Stimulated activated CD4-positive, alpha-beta T cell treated with anti-CD3 and anti-CD28 coated beads, Interleukin-2, amount 100 ng/mL, for 48 hours (primary cell): ENCODE results near the gene BBOF1.
"Not testable (repeated sequence)": the region's sequence is repeated elsewhere in the genome, so short reads cannot be mapped to it uniquely, and the experiment has no call there.

Source experiments
- DNase-seq, 2 donors: peaks; one replicate each; pipeline ENCODE4 v3.0.0-alpha.2; 2020

BBOF1 gene

GRCh38 chr14:74018586-74019407 is at the start of gene BBOF1, which contains the start of gene ENTPD5:
Gene BBOF1 (plus strand): TSS chr14:74019349. CDS start chr14:74019479, 130 bp downstream.
Gene ENTPD5 (minus strand): TSS chr14:74019288. CDS start chr14:73988102, 31,186 bp downstream.
- DNase-seq, result peak; percentile 75 to 78

GRCh38 chr14:73973497-73973896 is 45.7 kb upstream of the BBOF1 start:
- DNase-seq, result no peak

GRCh38 chr14:73976125-73976524 is 43.0 kb upstream of the BBOF1 start:
- DNase-seq, result no peak

- no peak for DNase-seq
These were observed 41.3 kb upstream of the BBOF1 start for GRCh38 chr14:73977896-73978295.

- DNase-seq, result no peak
These were observed 31.1 kb upstream of the BBOF1 start for GRCh38 chr14:73988065-73988464.

- not testable (repeated sequence) for DNase-seq
These were observed 30.5 kb upstream of the BBOF1 start for GRCh38 chr14:73988656-73989055.

- no peak for DNase-seq
These were observed 28.1 kb upstream of the BBOF1 start for GRCh38 chr14:73991092-73991491.

- DNase-seq, result not testable (repeated sequence)
These were observed 24.2 kb upstream of the BBOF1 start for GRCh38 chr14:73994926-73995325.

- DNase-seq, result no peak
These were observed 23.2 kb upstream of the BBOF1 start for GRCh38 chr14:73995977-73996378.

- DNase-seq, result no peak
These were observed 22.4 kb upstream of the BBOF1 start for GRCh38 chr14:73996731-73997107.

- no peak for DNase-seq
These were observed 21.8 kb upstream of the BBOF1 start for GRCh38 chr14:73997108-73997943.

GRCh38 chr14:73997944-73998447 is 21.2 kb upstream of the BBOF1 start:
- DNase-seq, result no peak

- DNase-seq, result no peak
These were observed 20.4 kb upstream of the BBOF1 start for GRCh38 chr14:73998726-73999125.

GRCh38 chr14:74005664-74006063 is 13.5 kb upstream of the BBOF1 start:
- DNase-seq, result not testable (repeated sequence)

GRCh38 chr14:74008843-74009499 is 10.2 kb upstream of the BBOF1 start:
- DNase-seq, result no peak

GRCh38 chr14:74014299-74014698 is 4.8 kb upstream of the BBOF1 start:
- DNase-seq, result no peak

- no peak for DNase-seq
These were observed 4.0 kb upstream of the BBOF1 start for GRCh38 chr14:74015176-74015575.

- no peak for DNase-seq
These were observed 3.2 kb upstream of the BBOF1 start for GRCh38 chr14:74015963-74016362.

- DNase-seq, result no peak
These were observed 969 bp upstream of the BBOF1 start for GRCh38 chr14:74018174-74018585.

GRCh38 chr14:74019408-74020137 is 424 bp downstream of the BBOF1 start:
- DNase-seq, result no peak

GRCh38 chr14:74022346-74022745 is 3.2 kb downstream of the BBOF1 start:
- no peak for DNase-seq

GRCh38 chr14:74029136-74029535 is 10.0 kb downstream of the BBOF1 start:
- no peak for DNase-seq
